ENCODE measurements around the gene MANEA. TPM values are rescaled to one million over a fixed set of nuclear protein-coding genes. Genes with fewer than 3 reads are reported as not detected.
"Not testable (repeated sequence)": the region's sequence is repeated elsewhere in the genome, so short reads cannot be mapped to it uniquely, and the experiment has no call there.

The MANEA gene
- polyA plus RNA-seq, 1 experiment = 3.8 TPM

DNA sequence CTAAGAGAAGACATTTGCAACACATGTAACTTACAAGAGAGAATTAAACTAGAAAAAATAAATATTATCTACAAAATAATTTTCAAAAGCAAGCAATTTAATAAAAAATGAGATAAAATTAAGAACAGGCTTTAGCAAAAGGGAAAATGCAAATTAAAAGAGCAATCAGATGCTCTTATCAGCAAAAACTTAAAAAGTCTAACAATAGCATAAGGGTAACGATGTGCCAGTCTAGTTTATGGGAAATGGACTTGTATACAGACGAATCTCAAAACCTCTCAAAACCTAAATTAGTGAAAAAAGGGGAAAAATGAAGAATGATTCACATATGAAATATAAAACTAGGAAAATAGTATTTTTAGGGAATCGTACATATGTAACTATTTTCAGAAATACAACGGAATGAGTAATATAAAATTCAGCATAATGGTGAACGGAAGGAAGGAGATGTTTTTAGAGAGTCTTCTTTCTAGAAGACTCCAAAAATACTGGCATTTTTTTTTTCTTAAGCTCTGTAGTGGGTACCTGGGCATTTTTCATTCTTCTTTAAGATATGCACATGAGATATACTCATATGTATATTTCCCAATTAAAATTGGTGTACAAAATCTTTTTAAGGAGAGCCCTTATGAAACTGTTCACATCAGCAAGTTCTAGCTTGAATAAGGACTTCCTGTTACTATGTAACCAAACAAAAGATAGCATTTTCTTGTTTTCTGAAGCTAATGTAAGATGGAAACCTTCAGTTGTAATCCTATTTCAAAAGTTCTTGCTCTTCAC, 927 bp upstream of the MANEA start:
- Histone ChIP-seq H3K27me3 (ENCODE audit: control insufficient read depth, insufficient read depth, low read length) (no peaks in the 10 kb centered on the region), H3K4me3 (ENCODE audit: low read depth, low read length) (peak overlapping the region; percentile 58), H3K36me3 (ENCODE audit: control insufficient read depth, insufficient read depth, low read length) (no peaks in the 10 kb centered on the region)
- ChIA-PET CTCF (no interaction called here), POLR2A (interaction anchor here (0.6 kb wide), 1 partner anchor 39 kb away, joined by 5 read pairs; no protein-coding TSS in a partner anchor)
- no peak for DNase-seq (ENCODE audit: low read depth)
- TF ChIP-seq, protein P1, sequence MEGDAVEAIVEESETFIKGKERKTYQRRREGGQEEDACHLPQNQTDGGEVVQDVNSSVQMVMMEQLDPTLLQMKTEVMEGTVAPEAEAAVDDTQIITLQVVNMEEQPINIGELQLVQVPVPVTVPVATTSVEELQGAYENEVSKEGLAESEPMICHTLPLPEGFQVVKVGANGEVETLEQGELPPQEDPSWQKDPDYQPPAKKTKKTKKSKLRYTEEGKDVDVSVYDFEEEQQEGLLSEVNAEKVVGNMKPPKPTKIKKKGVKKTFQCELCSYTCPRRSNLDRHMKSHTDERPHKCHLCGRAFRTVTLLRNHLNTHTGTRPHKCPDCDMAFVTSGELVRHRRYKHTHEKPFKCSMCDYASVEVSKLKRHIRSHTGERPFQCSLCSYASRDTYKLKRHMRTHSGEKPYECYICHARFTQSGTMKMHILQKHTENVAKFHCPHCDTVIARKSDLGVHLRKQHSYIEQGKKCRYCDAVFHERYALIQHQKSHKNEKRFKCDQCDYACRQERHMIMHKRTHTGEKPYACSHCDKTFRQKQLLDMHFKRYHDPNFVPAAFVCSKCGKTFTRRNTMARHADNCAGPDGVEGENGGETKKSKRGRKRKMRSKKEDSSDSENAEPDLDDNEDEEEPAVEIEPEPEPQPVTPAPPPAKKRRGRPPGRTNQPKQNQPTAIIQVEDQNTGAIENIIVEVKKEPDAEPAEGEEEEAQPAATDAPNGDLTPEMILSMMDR (IDR thresholded peaks at IDR 0.05; ENCODE audit: insufficient read depth, low read depth, low read length) = no peak

DNA sequence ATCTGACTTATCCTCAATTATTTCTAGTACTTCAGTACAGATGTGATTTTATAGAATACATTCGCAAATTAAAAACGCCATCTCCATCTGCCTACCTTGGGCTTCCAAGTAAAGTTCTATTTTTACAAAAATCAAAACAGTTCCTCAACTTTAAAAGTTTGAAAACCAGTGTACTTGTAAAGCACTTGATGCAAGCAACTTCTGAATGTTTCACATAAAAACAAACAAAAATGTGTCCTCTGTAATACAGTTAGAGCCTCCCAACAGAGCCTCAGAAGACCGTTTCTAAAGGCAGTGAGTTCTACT, 384 bp upstream of the MANEA start:
- Histone ChIP-seq H3K27me3 (ENCODE audit: control insufficient read depth, insufficient read depth, low read length) (no peaks in the 10 kb centered on the region), H3K36me3 (ENCODE audit: control insufficient read depth, insufficient read depth, low read length) (no peaks in the 10 kb centered on the region), H3K4me3 (ENCODE audit: low read depth, low read length) (peak overlapping the region; percentile 58)
- no peak for DNase-seq (ENCODE audit: low read depth)
- ChIA-PET CTCF (no interaction called here), POLR2A (interaction anchor here (0.6 kb wide), 1 partner anchor 40 kb away, joined by 5 read pairs; no protein-coding TSS in a partner anchor)
- TF ChIP-seq, protein P1 (IDR thresholded peaks at IDR 0.05; ENCODE audit: insufficient read depth, low read depth, low read length) = no peak

DNA sequence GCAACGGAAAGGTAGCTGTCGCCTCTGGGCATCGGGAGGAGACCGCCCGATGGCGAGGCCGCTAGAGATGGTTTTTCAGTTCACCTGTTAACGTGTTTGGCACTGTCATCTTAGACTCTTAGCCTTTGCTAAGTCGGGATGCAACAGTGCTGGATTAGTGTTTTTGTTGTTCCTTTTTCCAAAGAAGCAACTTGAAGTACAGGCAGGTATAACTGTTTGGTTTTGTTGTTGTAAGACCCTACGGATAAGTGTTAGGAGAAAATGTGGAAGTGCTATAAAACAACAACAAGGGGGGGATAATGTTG, 723 bp downstream of the MANEA start:
- DNase-seq (ENCODE audit: low read depth) = no peak
- peak overlapping the region; percentile 58 for H3K4me3 ChIP-seq (ENCODE audit: low read depth, low read length)
- TF ChIP-seq, protein P1 (IDR thresholded peaks at IDR 0.05; ENCODE audit: insufficient read depth, low read depth, low read length) = no peak
- POLR2A ChIA-PET = no interaction called here
- no peaks in the 10 kb centered on the region for H3K27me3 ChIP-seq (ENCODE audit: control insufficient read depth, insufficient read depth, low read length)
- CTCF ChIA-PET = no interaction called here
- no peaks in the 10 kb centered on the region for H3K36me3 ChIP-seq (ENCODE audit: control insufficient read depth, insufficient read depth, low read length)

DNA sequence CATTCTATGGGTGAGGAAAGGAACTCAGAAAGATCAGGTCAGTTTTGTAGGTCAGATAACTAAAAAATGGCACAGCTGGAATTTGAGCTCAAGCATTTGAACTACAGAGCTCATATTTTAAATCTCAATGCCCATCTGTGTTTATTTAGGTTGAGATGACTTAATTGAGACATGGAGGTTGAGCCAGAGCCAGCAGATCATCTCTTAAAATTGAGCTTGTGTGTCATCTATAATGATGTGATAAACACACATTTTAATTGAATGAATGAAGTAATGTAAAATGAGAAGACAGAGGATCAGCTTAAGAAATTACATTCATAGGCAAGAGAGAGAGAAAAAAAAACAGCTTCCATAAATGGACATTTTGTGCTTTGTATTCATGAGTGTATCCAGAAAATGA, 3.7 kb downstream of the MANEA start:
- no peak for DNase-seq (ENCODE audit: low read depth)
- Histone ChIP-seq H3K36me3 (ENCODE audit: control insufficient read depth, insufficient read depth, low read length) (no peaks in the 10 kb centered on the region), H3K27me3 (ENCODE audit: control insufficient read depth, insufficient read depth, low read length) (no peaks in the 10 kb centered on the region), H3K4me3 (ENCODE audit: low read depth, low read length) (no peak overlapping the region)
- CTCF ChIA-PET = interaction anchor here (0.9 kb wide), 1 partner anchor 11 kb away, joined by 3 read pairs; no protein-coding TSS in a partner anchor
- POLR2A ChIA-PET = no interaction called here
- TF ChIP-seq, protein P1 (IDR thresholded peaks at IDR 0.05; ENCODE audit: insufficient read depth, low read depth, low read length) = no peak

DNA sequence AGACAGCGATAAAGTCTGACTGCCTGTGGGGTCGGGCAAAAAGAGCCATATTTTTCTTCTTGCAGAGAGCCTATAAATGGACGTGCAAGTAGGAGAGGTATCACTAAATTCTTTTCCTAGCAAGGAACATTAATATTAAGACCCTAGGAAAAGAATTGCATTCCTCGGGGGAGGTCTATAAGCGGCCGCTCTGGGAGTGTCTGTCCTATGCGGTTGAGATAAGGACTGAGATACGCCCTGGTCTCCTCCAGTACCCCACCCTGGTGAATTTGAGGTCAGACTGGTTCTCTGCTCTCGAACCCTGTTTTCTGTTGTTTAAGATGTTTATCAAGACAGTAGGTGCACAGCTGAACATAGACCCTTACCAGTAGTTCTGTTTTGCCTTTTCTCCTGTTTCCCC, 6.9 kb downstream of the MANEA start:
- H3K4me3 ChIP-seq (ENCODE audit: low read depth, low read length); H3K36me3 ChIP-seq (ENCODE audit: control insufficient read depth, insufficient read depth, low read length); POLR2A ChIA-PET; H3K27me3 ChIP-seq (ENCODE audit: control insufficient read depth, insufficient read depth, low read length); DNase-seq (ENCODE audit: low read depth); CTCF ChIA-PET: not testable (repeated sequence)

DNA sequence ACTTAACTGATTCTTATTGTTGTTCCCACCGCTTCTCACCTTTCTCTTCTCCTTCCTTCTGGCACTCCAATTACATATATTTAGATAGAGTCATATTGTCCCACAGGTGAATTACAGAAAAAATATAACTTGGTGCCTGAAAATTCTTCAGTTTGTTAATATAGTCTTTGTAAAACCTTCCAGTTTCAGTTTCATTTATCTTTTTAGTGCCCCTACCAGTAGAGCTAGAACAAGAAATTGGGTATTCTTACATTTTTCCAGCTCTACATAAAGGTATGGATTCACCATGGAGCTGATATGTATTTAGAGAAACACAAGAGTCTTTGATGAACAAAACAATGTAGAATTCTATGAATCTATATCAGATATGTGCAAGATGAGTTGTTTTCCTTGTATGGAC, 10.7 kb downstream of the MANEA start:
- Histone ChIP-seq H3K27me3 (ENCODE audit: control insufficient read depth, insufficient read depth, low read length) (no peaks in the 10 kb centered on the region), H3K36me3 (ENCODE audit: control insufficient read depth, insufficient read depth, low read length) (no peaks in the 10 kb centered on the region), H3K4me3 (ENCODE audit: low read depth, low read length) (no peak overlapping the region)
- TF ChIP-seq, protein P1 (IDR thresholded peaks at IDR 0.05; ENCODE audit: insufficient read depth, low read depth, low read length) = no peak
- CTCF ChIA-PET = interaction anchor here (1.4 kb wide), 1 partner anchor 12 kb away, joined by 4 read pairs; no protein-coding TSS in a partner anchor
- POLR2A ChIA-PET = no interaction called here
- no peak for DNase-seq (ENCODE audit: low read depth)
